ENCODE measurements around the gene SPDYE4.

Gene SPDYE4

DNA sequence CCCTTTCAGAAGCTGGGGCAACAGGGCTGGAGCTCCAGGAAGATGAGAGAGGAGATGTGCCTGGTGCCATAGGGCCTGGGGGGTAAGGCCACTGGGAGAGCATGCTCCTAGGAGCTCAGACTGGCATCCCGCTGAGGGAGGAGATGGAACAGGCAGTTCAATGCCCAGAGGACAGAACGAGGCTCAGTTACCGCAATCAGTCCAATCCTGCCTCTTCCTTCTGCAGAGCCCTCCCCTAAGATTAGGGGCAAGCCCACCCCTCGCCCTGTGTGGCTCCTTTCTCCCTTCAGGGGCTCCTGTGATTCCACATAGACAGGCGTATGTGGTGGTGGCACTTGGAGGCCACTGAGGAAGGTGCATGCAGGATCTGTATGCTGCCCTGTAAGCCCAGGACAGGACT, 16.1 kb downstream of the SPDYE4 start:
- TF ChIP-seq CTCF (IDR thresholded peaks at IDR 0.05; ENCODE audit: borderline replicate concordance, control extremely low read depth, extremely low read depth, insufficient read depth, missing control alignments): no peak
- no peak for DNase-seq (ENCODE audit: low spot score)
- in situ Hi-C loops (cut with MboI; ENCODE audit: low sequenced_read_pairs, unreplicated experiment): loop anchor here (10.0 kb wide), 1 partner anchor 327 kb away; no protein-coding TSS in a partner anchor

DNA sequence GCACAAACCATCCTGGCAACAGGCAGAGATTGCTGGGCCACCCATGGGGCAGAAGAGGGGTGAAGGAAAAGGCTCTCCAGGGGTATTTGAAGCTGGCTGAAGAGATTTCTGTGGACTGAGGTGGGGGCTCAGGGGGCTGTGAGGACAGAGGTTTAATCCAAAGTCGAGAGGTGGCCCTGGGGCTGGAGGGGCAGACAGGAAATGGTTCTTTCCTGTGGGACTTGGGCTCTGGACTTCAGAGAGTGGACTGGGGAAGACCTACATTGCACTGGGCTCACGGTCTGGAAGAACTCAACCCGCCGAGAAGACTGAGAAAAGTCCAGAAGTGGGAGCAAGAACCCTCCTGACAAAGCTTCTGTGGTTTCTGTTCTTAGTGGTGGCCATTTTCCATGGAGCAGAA, 16.6 kb downstream of the SPDYE4 start:
- in situ Hi-C loops (cut with MboI; ENCODE audit: low sequenced_read_pairs, unreplicated experiment): loop anchor here (10.0 kb wide), 1 partner anchor 327 kb away; no protein-coding TSS in a partner anchor

DNA sequence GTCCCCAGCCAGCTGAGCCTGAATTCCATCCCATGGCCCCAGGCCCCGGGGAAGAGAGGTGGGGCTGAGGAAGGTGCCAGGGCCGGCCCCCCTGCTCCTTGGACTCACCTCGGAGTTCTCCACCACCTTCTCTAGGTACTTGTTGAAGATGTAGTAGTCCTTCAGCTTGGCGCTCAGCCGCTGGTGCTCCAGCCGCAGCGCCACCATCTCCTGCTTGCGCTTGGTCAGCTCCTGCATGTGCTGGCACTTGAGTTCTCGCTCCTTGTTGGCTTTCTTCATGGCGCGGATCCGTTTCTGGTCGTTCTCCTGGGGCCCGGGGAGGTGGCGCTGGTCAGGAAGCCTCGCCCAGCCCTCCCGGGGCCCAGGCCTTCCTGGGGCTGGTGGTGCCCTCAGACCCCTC, 17.0 kb downstream of the SPDYE4 start:
- no peak for DNase-seq (ENCODE audit: low spot score)
- no peak for TF ChIP-seq CTCF (IDR thresholded peaks at IDR 0.05; ENCODE audit: borderline replicate concordance, control extremely low read depth, extremely low read depth, insufficient read depth, missing control alignments)
- in situ Hi-C loops (cut with MboI; ENCODE audit: low sequenced_read_pairs, unreplicated experiment): loop anchor here (10.0 kb wide), 1 partner anchor 327 kb away; no protein-coding TSS in a partner anchor

More for the DNA sequence above, 16.6 kb downstream of the SPDYE4 start:
- no peak for DNase-seq (ENCODE audit: low spot score)
- no peak for TF ChIP-seq CTCF (IDR thresholded peaks at IDR 0.05; ENCODE audit: borderline replicate concordance, control extremely low read depth, extremely low read depth, insufficient read depth, missing control alignments)

DNA sequence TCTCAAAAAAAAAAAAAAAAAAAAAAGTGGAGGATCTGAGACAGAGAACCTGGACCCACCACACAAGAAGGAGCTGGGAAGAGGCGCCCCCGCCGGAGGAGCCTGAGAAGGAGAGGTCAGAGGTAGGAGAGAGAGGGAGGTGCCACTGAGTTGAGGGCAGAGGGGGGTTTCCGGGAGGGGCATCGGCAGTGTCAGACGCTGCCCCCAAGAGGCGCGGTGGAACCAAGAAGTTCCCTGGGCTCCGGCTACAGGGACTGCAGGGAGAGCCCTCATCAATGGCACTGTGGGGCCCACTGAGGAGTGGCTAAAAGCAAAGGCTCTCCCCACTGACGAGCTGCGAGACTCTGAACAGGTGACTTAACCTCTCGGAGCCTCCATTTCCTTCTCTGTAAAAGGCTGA, 17.9 kb downstream of the SPDYE4 start:
- no peak for TF ChIP-seq CTCF (IDR thresholded peaks at IDR 0.05; ENCODE audit: borderline replicate concordance, control extremely low read depth, extremely low read depth, insufficient read depth, missing control alignments)
- in situ Hi-C loops (cut with MboI; ENCODE audit: low sequenced_read_pairs, unreplicated experiment): loop anchor here (10.0 kb wide), 1 partner anchor 326 kb away; no protein-coding TSS in a partner anchor
- no peak for DNase-seq (ENCODE audit: low spot score)

GRCh38 chr17:8739097-8739496, 19.2 kb downstream of the SPDYE4 start:
- DNase-seq (ENCODE audit: low spot score): no peak
- in situ Hi-C loops (cut with MboI; ENCODE audit: low sequenced_read_pairs, unreplicated experiment): no loop called here
- no peak for TF ChIP-seq CTCF (IDR thresholded peaks at IDR 0.05; ENCODE audit: borderline replicate concordance, control extremely low read depth, extremely low read depth, insufficient read depth, missing control alignments)

DNA sequence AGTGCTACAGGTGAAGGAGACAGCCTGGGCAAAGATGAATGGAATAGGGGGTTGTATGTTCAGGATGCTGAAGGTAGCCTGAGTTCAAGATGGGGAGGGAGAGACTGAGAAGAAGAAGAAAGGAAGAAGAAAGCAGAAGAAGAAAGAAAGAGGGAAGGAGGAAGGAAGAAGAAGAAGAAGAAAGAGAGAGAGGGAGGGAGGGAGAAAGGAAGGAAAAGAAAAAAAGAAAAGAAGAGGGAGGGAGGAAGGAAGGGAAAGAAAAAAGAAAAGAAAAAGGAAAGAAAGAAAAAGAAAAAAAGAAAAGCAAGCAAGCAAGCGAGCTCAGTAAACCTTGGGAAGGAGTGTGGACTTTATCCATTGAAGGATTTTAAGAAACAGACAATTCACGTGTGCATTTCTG, 21.6 kb downstream of the SPDYE4 start:
- TF ChIP-seq CTCF (IDR thresholded peaks at IDR 0.05; ENCODE audit: borderline replicate concordance, control extremely low read depth, extremely low read depth, insufficient read depth, missing control alignments): no peak
- DNase-seq (ENCODE audit: low spot score): no peak
- in situ Hi-C loops (cut with MboI; ENCODE audit: low sequenced_read_pairs, unreplicated experiment): no loop called here

- no peak for DNase-seq (ENCODE audit: low spot score)
- no peak for TF ChIP-seq CTCF (IDR thresholded peaks at IDR 0.05; ENCODE audit: borderline replicate concordance, control extremely low read depth, extremely low read depth, insufficient read depth, missing control alignments)
- in situ Hi-C loops (cut with MboI; ENCODE audit: low sequenced_read_pairs, unreplicated experiment): no loop called here
Measured at GRCh38 chr17:8736362-8736761, 22.0 kb downstream of the SPDYE4 start.

Data from GM13976 (cell line).